ENCODE results near the gene GRPEL2.

Gene GRPEL2

GRCh38 chr5:149367972-149368645, 22.8 kb downstream of the GRPEL2 start:
- H3K27ac ChIP-seq (ENCODE audit: low read depth, low read length): no peak overlapping the region
- no peak for TF ChIP-seq EZH2phosphoT487 (conservative IDR thresholded peaks at IDR 0.05; ENCODE audit: low read length)
- TF ChIP-seq CTCF (IDR thresholded peaks at IDR 0.05; ENCODE audit: insufficient read depth, low read length, poor library complexity, severe bottlenecking): no peak
- no peaks in the 10 kb centered on the region for H3F3A ChIP-seq (ENCODE audit: insufficient read depth)
- H3K4me2 ChIP-seq (ENCODE audit: low read depth, low read length, poor library complexity, severe bottlenecking): no peak overlapping the region
- no peaks in the 10 kb centered on the region for H4K20me1 ChIP-seq (ENCODE audit: low read depth, low read length)
- no peaks in the 10 kb centered on the region for H3K36me3 ChIP-seq (ENCODE audit: low read length)
- H2AFZ ChIP-seq (ENCODE audit: low read depth, low read length, severe bottlenecking): no peak overlapping the region
- no peak overlapping the region for H3K4me3 ChIP-seq (ENCODE audit: insufficient read depth, low read length, poor library complexity, severe bottlenecking)
- H3K27me3 ChIP-seq (ENCODE audit: low read length): no peaks in the 10 kb centered on the region
- H3K79me2 ChIP-seq (ENCODE audit: insufficient read depth, low read length): no peaks in the 10 kb centered on the region
- no peaks in the 10 kb centered on the region for H3K9me3 ChIP-seq (ENCODE audit: insufficient read depth, low read length)
- H3K9me2 ChIP-seq (replicated peaks; ENCODE audit: insufficient read depth, low read length): no peaks in the 10 kb centered on the region
- H3K9ac ChIP-seq (ENCODE audit: low read length): no peak overlapping the region

GRCh38 chr5:149370878-149371277, 25.6 kb downstream of the GRPEL2 start:
- no peaks in the 10 kb centered on the region for H3K36me3 ChIP-seq (ENCODE audit: low read length)
- no peak overlapping the region for H2AFZ ChIP-seq (ENCODE audit: low read depth, low read length, severe bottlenecking)
- H3K4me2 ChIP-seq (ENCODE audit: low read depth, low read length, poor library complexity, severe bottlenecking): no peak overlapping the region
- H4K20me1 ChIP-seq (ENCODE audit: low read depth, low read length): no peaks in the 10 kb centered on the region
- TF ChIP-seq EZH2phosphoT487 (conservative IDR thresholded peaks at IDR 0.05; ENCODE audit: low read length) (no peak), CTCF (IDR thresholded peaks at IDR 0.05; ENCODE audit: insufficient read depth, low read length, poor library complexity, severe bottlenecking) (no peak)
- no peaks in the 10 kb centered on the region for H3K9me3 ChIP-seq (ENCODE audit: insufficient read depth, low read length)
- no peaks in the 10 kb centered on the region for H3K9me2 ChIP-seq (replicated peaks; ENCODE audit: insufficient read depth, low read length)
- H3F3A ChIP-seq (ENCODE audit: insufficient read depth): no peaks in the 10 kb centered on the region
- no peak overlapping the region for H3K4me3 ChIP-seq (ENCODE audit: insufficient read depth, low read length, poor library complexity, severe bottlenecking)
- no peak overlapping the region for H3K27ac ChIP-seq (ENCODE audit: low read depth, low read length)
- no peak overlapping the region for H3K9ac ChIP-seq (ENCODE audit: low read length)
- no peaks in the 10 kb centered on the region for H3K27me3 ChIP-seq (ENCODE audit: low read length)
- no peaks in the 10 kb centered on the region for H3K79me2 ChIP-seq (ENCODE audit: insufficient read depth, low read length)

GRCh38 chr5:149371296-149371962, 26.1 kb downstream of the GRPEL2 start:
- Histone ChIP-seq H4K20me1 (ENCODE audit: low read depth, low read length) (no peaks in the 10 kb centered on the region), H3K4me2 (ENCODE audit: low read depth, low read length, poor library complexity, severe bottlenecking) (no peak overlapping the region), H3F3A (ENCODE audit: insufficient read depth) (no peaks in the 10 kb centered on the region), H3K79me2 (ENCODE audit: insufficient read depth, low read length) (no peaks in the 10 kb centered on the region), H3K27me3 (ENCODE audit: low read length) (no peaks in the 10 kb centered on the region), H2AFZ (ENCODE audit: low read depth, low read length, severe bottlenecking) (no peak overlapping the region), H3K9me3 (ENCODE audit: insufficient read depth, low read length) (no peaks in the 10 kb centered on the region), H3K27ac (ENCODE audit: low read depth, low read length) (no peak overlapping the region), H3K4me3 (ENCODE audit: insufficient read depth, low read length, poor library complexity, severe bottlenecking) (no peak overlapping the region), H3K9ac (ENCODE audit: low read length) (no peak overlapping the region), H3K9me2 (replicated peaks; ENCODE audit: insufficient read depth, low read length) (no peaks in the 10 kb centered on the region), H3K36me3 (ENCODE audit: low read length) (no peaks in the 10 kb centered on the region)
- TF ChIP-seq EZH2phosphoT487 (conservative IDR thresholded peaks at IDR 0.05; ENCODE audit: low read length) (no peak), CTCF (IDR thresholded peaks at IDR 0.05; ENCODE audit: insufficient read depth, low read length, poor library complexity, severe bottlenecking) (peak; percentile 50)
